Measurements from ENCODE around the gene SEMA6A.

Gene SEMA6A

GRCh38 chr5:116415182-116415581 is 159.4 kb downstream of the SEMA6A start:
- no peak overlapping the region for H3K4me3 ChIP-seq (replicated peaks; ENCODE audit: insufficient read depth, low read length)
- TF ChIP-seq REST (IDR thresholded peaks at IDR 0.05; ENCODE audit: insufficient replicate concordance, low read depth) (no peak), GABPA (IDR thresholded peaks at IDR 0.05; ENCODE audit: low read depth) (no peak), SPI1 (IDR thresholded peaks at IDR 0.05; ENCODE audit: borderline replicate concordance, low read depth) (no peak), POLR2AphosphoS5 (IDR thresholded peaks at IDR 0.05; ENCODE audit: low read depth) (no peak), CTCF (IDR thresholded peaks at IDR 0.05; ENCODE audit: insufficient read depth, low read length) (no peak)
- H3K27me3 ChIP-seq (ENCODE audit: insufficient read depth, poor library complexity, severe bottlenecking), result no peaks in the 10 kb centered on the region
- H3K27ac ChIP-seq (replicated peaks), result no peak overlapping the region
- DNase-seq (ENCODE audit: low read depth in 1 of 2, low spot score in 1 of 2), result no peak

GRCh38 chr5:116411101-116411571 is 163.5 kb downstream of the SEMA6A start:
- TF ChIP-seq POLR2AphosphoS5 (IDR thresholded peaks at IDR 0.05; ENCODE audit: low read depth) (no peak), REST (IDR thresholded peaks at IDR 0.05; ENCODE audit: insufficient replicate concordance, low read depth) (no peak), CTCF (IDR thresholded peaks at IDR 0.05; ENCODE audit: insufficient read depth, low read length) (no peak)

GRCh38 chr5:116410336-116410890 is 164.2 kb downstream of the SEMA6A start:
- no peak for DNase-seq (ENCODE audit: low read depth in 1 of 2, low spot score in 1 of 2)
- TF ChIP-seq POLR2AphosphoS5 (IDR thresholded peaks at IDR 0.05; ENCODE audit: low read depth), result no peak
- TF ChIP-seq GABPA (IDR thresholded peaks at IDR 0.05; ENCODE audit: low read depth), result no peak
- TF ChIP-seq CTCF (IDR thresholded peaks at IDR 0.05; ENCODE audit: insufficient read depth, low read length), result no peak
- no peak for TF ChIP-seq SPI1 (IDR thresholded peaks at IDR 0.05; ENCODE audit: borderline replicate concordance, low read depth)
- no peak for TF ChIP-seq REST (IDR thresholded peaks at IDR 0.05; ENCODE audit: insufficient replicate concordance, low read depth)
- no peak overlapping the region for H3K27ac ChIP-seq (replicated peaks)
- H3K4me3 ChIP-seq (replicated peaks; ENCODE audit: insufficient read depth, low read length), result no peak overlapping the region
- no peaks in the 10 kb centered on the region for H3K27me3 ChIP-seq (ENCODE audit: insufficient read depth, poor library complexity, severe bottlenecking)

More at GRCh38 chr5:116411101-116411571, 163.5 kb downstream of the SEMA6A start:
- Histone ChIP-seq H3K4me3 (replicated peaks; ENCODE audit: insufficient read depth, low read length) (no peak overlapping the region), H3K27ac (replicated peaks) (no peak overlapping the region), H3K27me3 (ENCODE audit: insufficient read depth, poor library complexity, severe bottlenecking) (no peaks in the 10 kb centered on the region)
- DNase-seq (ENCODE audit: low read depth in 1 of 2, low spot score in 1 of 2), result no peak
